T-helper 22 cell (primary cell): ENCODE results near the gene GCNT4.
"Not testable (repeated sequence)": the region's sequence is repeated elsewhere in the genome, so short reads cannot be mapped to it uniquely, and the experiment has no call there.

Experiments used
- DNase-seq: peaks from one replicate; pipeline ENCODE4 v3.0.0-alpha.2; 2020; ENCODE audit warnings: low read depth

GCNT4 gene

GRCh38 chr5:75052192-75053053, at the start of gene GCNT4:
Gene GCNT4 (minus strand): TSS chr5:75052558. CDS start chr5:75030037, 22,521 bp downstream.
- DNase-seq: no peak

GRCh38 chr5:75095956-75096355, 43.6 kb upstream of the GCNT4 start:
- not testable (repeated sequence) for DNase-seq

GRCh38 chr5:75091597-75091996, 39.2 kb upstream of the GCNT4 start:
- DNase-seq: no peak

GRCh38 chr5:75089662-75090061, 37.3 kb upstream of the GCNT4 start:
- DNase-seq: no peak

- no peak for DNase-seq
These were observed 36.8 kb upstream of the GCNT4 start for GRCh38 chr5:75089137-75089536.

- DNase-seq: no peak
These were observed 36.3 kb upstream of the GCNT4 start for GRCh38 chr5:75088648-75089047.

- DNase-seq: no peak
These were observed 29.2 kb upstream of the GCNT4 start for GRCh38 chr5:75081510-75081909.

GRCh38 chr5:75079346-75079745, 27.0 kb upstream of the GCNT4 start:
- not testable (repeated sequence) for DNase-seq

GRCh38 chr5:75078027-75078426, 25.7 kb upstream of the GCNT4 start:
- no peak for DNase-seq

- DNase-seq: no peak
These were observed 19.7 kb upstream of the GCNT4 start for GRCh38 chr5:75072061-75072460.

- no peak for DNase-seq
These were observed 18.7 kb upstream of the GCNT4 start for GRCh38 chr5:75071100-75071499.

- DNase-seq: no peak
These were observed 15.1 kb upstream of the GCNT4 start for GRCh38 chr5:75067434-75067833.

GRCh38 chr5:75062925-75063531, 10.7 kb upstream of the GCNT4 start:
- DNase-seq: no peak

- peak; percentile 32 for DNase-seq
These were observed 7.7 kb upstream of the GCNT4 start for GRCh38 chr5:75059912-75060545.

- no peak for DNase-seq
These were observed 6.7 kb upstream of the GCNT4 start for GRCh38 chr5:75058986-75059535.

GRCh38 chr5:75057561-75057960, 5.2 kb upstream of the GCNT4 start:
- no peak for DNase-seq

GRCh38 chr5:75055727-75056144, 3.4 kb upstream of the GCNT4 start:
- DNase-seq: no peak

GRCh38 chr5:75054134-75054930, 2.0 kb upstream of the GCNT4 start:
- no peak for DNase-seq

- DNase-seq: peak; percentile 34
These were observed 1.2 kb upstream of the GCNT4 start for GRCh38 chr5:75053304-75054133.

GRCh38 chr5:75053054-75053303, 621 bp upstream of the GCNT4 start:
- peak; percentile 16 for DNase-seq

GRCh38 chr5:75051217-75051751, 1.1 kb downstream of the GCNT4 start:
- DNase-seq: no peak
